Measurements from ENCODE around the gene SRSF10.

Gene SRSF10

DNA sequence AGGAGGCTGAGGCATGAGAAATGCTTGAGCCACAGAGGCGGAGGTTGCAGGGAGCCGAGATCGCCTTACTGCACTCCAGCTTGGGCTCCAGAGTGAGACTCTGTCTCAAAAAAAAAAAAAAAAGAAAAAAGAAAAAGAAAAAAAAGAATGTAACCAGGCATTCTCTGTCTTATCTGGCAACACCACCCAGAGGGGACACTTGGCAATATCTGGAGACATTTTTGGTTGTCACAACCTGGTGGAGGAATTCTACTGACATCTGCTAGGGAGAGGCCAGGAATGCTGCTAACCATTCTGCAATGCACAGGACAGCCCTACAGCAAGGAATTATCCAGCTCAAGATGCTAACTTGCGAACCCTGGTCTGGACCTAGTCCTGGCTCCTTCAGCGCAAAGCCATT is 64.7 kb downstream of the SRSF10 start:
- Histone ChIP-seq H3K36me3 (ENCODE audit: insufficient read depth, insufficient read length, low read length) (no peaks in the 10 kb centered on the region), H3K9me3 (ENCODE audit: insufficient read depth, low read length) (peaks cover 4% of the 10 kb centered on the region; the same call in 1 of the 2 replicates), H3K27me3 (ENCODE audit: insufficient read depth, insufficient read length) (no peaks in the 10 kb centered on the region), H3K4me1 (ENCODE audit: insufficient read depth, insufficient read length) (peaks cover 4% of the 10 kb centered on the region), H3K9ac (ENCODE audit: insufficient read length, low read depth) (no peak overlapping the region), H3K4me3 (ENCODE audit: insufficient read length, low read depth) (no peak overlapping the region)
- no peak for TF ChIP-seq YY1 (IDR thresholded peaks at IDR 0.05; ENCODE audit: insufficient read depth, insufficient read length)
- no peak for TF ChIP-seq SUZ12 (IDR thresholded peaks at IDR 0.05; ENCODE audit: extremely low read depth, insufficient read depth, insufficient read length)
- no peak for TF ChIP-seq ZNF274 (IDR thresholded peaks at IDR 0.05; ENCODE audit: low read depth, low read length)
- no peak for DNase-seq (ENCODE audit: low read depth, low spot score)

DNA sequence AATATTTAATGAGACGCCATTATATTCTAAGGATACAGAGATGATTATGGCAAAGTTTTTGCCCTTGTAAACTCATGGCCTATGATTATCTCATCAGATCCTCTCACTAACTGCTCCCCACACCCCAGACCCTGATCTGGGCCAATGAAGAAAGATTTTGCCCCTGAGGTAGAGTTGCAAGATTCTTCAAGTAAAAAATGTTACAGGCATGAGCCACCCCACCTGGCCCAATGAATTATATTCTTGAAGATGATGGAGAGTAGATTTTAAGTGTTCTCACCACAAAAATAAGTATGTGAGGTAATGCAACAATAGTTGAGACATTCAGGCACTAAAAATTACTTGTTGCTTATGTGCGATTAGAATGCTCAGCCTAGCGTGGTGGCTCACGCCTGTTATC is 65.2 kb downstream of the SRSF10 start:
- H3K9ac ChIP-seq (ENCODE audit: insufficient read length, low read depth) = no peak overlapping the region
- no peaks in the 10 kb centered on the region for H3K27me3 ChIP-seq (ENCODE audit: insufficient read depth, insufficient read length)
- TF ChIP-seq ZNF274 (IDR thresholded peaks at IDR 0.05; ENCODE audit: low read depth, low read length) = no peak
- no peak for TF ChIP-seq YY1 (IDR thresholded peaks at IDR 0.05; ENCODE audit: insufficient read depth, insufficient read length)
- no peak for TF ChIP-seq SUZ12 (IDR thresholded peaks at IDR 0.05; ENCODE audit: extremely low read depth, insufficient read depth, insufficient read length)
- H3K36me3 ChIP-seq (ENCODE audit: insufficient read depth, insufficient read length, low read length) = no peaks in the 10 kb centered on the region
- peaks cover 4% of the 10 kb centered on the region; the same call in 1 of the 2 replicates for H3K9me3 ChIP-seq (ENCODE audit: insufficient read depth, low read length)
- no peak for DNase-seq (ENCODE audit: low read depth, low spot score)
- no peak overlapping the region for H3K4me3 ChIP-seq (ENCODE audit: insufficient read length, low read depth)
- H3K4me1 ChIP-seq (ENCODE audit: insufficient read depth, insufficient read length) = peaks cover 4% of the 10 kb centered on the region
